GM23338 (cell line): ENCODE data around the gene GADL1.

Source experiments
- CREB1 ChIP-seq: fragments of 250-450 bp; sonication (Bioruptor Pico); IDR thresholded peaks from 2 replicates; pipeline ENCODE4 v1.5.0; 2020; ENCODE audit warnings: low read depth, mild to moderate bottlenecking, moderate library complexity
- EZH2 ChIP-seq: fragments of 200-600 bp; sonication (generic); IDR thresholded peaks from one replicate; pipeline ENCODE4 v1.8.0; 2017; ENCODE audit warnings: antibody characterized with exemption, mild to moderate bottlenecking, low read depth; ENCODE audit not compliant: unreplicated experiment
- EZH2phosphoT487 ChIP-seq: fragments of 200-600 bp; sonication (generic); IDR thresholded peaks from one replicate; pipeline ENCODE4 v1.8.1; 2018; ENCODE audit warnings: antibody characterized with exemption; ENCODE audit not compliant: unreplicated experiment
- JUNB ChIP-seq: IDR thresholded peaks from one replicate; pipeline ENCODE4 v1.6.1; 2016; ENCODE audit warnings: antibody characterized with exemption; ENCODE audit not compliant: unreplicated experiment
- POLR2AphosphoS5 ChIP-seq: IDR thresholded peaks from 2 replicates; pipeline ENCODE4 v1.6.1; 2016; ENCODE audit warnings: antibody characterized with exemption, low read depth
- ZNF114 ChIP-seq: fragments of 250-450 bp; sonication (Bioruptor Pico); IDR thresholded peaks from 2 replicates; pipeline ENCODE4 v1.5.0; 2020; ENCODE audit warnings: mild to moderate bottlenecking, moderate library complexity
- ZNF331 ChIP-seq: fragments of 250-450 bp; sonication (Bioruptor Pico); IDR thresholded peaks from 2 replicates; pipeline ENCODE4 v1.5.0; 2020; ENCODE audit warnings: low read depth, mild to moderate bottlenecking, moderate library complexity
- TF ChIP-seq, protein P1 (sequence below), 2 experiments: fragments of 200-600 bp in 1 of 2; sonication (generic) in 1 of 2; conservative IDR thresholded peaks; 2 replicates each; pipeline versions ENCODE4 v1.5.1 to v1.6.1; 2016 to 2017; ENCODE audit warnings: antibody characterized with exemption in 2 of 2, low read depth in 2 of 2, mild to moderate bottlenecking in 2 of 2, moderate library complexity in 1 of 2
- TF ChIP-seq, protein P2 (sequence below): IDR thresholded peaks from 2 replicates; pipeline ENCODE4 v1.6.1; 2016; ENCODE audit warnings: antibody characterized with exemption
- TF ChIP-seq, protein P3 (sequence below): IDR thresholded peaks from one replicate; pipeline ENCODE4 v1.6.1; 2018; ENCODE audit warnings: antibody characterized with exemption; ENCODE audit not compliant: unreplicated experiment
- TF ChIP-seq, protein P4 (sequence below): fragments of 250-450 bp; sonication (Bioruptor Pico); IDR thresholded peaks from 2 replicates; pipeline ENCODE4 v1.5.0; 2020; ENCODE audit warnings: mild to moderate bottlenecking, moderate library complexity

DNA sequence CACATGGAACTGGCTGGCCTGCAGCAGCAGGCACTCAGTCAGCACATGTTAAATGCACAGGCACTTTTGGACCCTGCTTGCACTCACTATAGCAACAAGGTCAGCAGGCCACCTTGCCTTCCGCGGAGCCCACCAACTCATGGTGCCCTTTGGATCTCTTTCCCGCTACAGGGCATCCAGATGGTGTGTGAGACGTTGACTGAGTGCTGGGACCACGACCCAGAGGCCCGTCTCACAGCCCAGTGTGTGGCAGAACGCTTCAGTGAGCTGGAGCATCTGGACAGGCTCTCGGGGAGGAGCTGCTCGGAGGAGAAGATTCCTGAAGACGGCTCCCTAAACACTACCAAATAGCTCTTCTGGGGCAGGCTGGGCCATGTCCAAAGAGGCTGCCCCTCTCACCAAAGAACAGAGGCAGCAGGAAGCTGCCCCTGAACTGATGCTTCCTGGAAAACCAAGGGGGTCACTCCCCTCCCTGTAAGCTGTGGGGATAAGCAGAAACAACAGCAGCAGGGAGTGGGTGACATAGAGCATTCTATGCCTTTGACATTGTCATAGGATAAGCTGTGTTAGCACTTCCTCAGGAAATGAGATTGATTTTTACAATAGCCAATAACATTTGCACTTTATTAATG lies 203.1 kb downstream of the GADL1 start:
- TF ChIP-seq, protein P1, sequence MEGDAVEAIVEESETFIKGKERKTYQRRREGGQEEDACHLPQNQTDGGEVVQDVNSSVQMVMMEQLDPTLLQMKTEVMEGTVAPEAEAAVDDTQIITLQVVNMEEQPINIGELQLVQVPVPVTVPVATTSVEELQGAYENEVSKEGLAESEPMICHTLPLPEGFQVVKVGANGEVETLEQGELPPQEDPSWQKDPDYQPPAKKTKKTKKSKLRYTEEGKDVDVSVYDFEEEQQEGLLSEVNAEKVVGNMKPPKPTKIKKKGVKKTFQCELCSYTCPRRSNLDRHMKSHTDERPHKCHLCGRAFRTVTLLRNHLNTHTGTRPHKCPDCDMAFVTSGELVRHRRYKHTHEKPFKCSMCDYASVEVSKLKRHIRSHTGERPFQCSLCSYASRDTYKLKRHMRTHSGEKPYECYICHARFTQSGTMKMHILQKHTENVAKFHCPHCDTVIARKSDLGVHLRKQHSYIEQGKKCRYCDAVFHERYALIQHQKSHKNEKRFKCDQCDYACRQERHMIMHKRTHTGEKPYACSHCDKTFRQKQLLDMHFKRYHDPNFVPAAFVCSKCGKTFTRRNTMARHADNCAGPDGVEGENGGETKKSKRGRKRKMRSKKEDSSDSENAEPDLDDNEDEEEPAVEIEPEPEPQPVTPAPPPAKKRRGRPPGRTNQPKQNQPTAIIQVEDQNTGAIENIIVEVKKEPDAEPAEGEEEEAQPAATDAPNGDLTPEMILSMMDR (conservative IDR thresholded peaks at IDR 0.05; ENCODE audit: low read depth in 2 of 2), result no peak
- TF ChIP-seq EZH2, result no peak
- TF ChIP-seq EZH2phosphoT487, result no peak
- no peak for TF ChIP-seq POLR2AphosphoS5
- no peak for TF ChIP-seq CREB1 (CRISPR knock-in tag)
- TF ChIP-seq, protein P2, sequence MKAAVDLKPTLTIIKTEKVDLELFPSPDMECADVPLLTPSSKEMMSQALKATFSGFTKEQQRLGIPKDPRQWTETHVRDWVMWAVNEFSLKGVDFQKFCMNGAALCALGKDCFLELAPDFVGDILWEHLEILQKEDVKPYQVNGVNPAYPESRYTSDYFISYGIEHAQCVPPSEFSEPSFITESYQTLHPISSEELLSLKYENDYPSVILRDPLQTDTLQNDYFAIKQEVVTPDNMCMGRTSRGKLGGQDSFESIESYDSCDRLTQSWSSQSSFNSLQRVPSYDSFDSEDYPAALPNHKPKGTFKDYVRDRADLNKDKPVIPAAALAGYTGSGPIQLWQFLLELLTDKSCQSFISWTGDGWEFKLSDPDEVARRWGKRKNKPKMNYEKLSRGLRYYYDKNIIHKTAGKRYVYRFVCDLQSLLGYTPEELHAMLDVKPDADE, result no peak
- TF ChIP-seq JUNB, result no peak
- TF ChIP-seq ZNF114 (CRISPR knock-in tag), result no peak
- TF ChIP-seq, protein P3, sequence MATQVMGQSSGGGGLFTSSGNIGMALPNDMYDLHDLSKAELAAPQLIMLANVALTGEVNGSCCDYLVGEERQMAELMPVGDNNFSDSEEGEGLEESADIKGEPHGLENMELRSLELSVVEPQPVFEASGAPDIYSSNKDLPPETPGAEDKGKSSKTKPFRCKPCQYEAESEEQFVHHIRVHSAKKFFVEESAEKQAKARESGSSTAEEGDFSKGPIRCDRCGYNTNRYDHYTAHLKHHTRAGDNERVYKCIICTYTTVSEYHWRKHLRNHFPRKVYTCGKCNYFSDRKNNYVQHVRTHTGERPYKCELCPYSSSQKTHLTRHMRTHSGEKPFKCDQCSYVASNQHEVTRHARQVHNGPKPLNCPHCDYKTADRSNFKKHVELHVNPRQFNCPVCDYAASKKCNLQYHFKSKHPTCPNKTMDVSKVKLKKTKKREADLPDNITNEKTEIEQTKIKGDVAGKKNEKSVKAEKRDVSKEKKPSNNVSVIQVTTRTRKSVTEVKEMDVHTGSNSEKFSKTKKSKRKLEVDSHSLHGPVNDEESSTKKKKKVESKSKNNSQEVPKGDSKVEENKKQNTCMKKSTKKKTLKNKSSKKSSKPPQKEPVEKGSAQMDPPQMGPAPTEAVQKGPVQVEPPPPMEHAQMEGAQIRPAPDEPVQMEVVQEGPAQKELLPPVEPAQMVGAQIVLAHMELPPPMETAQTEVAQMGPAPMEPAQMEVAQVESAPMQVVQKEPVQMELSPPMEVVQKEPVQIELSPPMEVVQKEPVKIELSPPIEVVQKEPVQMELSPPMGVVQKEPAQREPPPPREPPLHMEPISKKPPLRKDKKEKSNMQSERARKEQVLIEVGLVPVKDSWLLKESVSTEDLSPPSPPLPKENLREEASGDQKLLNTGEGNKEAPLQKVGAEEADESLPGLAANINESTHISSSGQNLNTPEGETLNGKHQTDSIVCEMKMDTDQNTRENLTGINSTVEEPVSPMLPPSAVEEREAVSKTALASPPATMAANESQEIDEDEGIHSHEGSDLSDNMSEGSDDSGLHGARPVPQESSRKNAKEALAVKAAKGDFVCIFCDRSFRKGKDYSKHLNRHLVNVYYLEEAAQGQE, result no peak
- TF ChIP-seq, protein P4, sequence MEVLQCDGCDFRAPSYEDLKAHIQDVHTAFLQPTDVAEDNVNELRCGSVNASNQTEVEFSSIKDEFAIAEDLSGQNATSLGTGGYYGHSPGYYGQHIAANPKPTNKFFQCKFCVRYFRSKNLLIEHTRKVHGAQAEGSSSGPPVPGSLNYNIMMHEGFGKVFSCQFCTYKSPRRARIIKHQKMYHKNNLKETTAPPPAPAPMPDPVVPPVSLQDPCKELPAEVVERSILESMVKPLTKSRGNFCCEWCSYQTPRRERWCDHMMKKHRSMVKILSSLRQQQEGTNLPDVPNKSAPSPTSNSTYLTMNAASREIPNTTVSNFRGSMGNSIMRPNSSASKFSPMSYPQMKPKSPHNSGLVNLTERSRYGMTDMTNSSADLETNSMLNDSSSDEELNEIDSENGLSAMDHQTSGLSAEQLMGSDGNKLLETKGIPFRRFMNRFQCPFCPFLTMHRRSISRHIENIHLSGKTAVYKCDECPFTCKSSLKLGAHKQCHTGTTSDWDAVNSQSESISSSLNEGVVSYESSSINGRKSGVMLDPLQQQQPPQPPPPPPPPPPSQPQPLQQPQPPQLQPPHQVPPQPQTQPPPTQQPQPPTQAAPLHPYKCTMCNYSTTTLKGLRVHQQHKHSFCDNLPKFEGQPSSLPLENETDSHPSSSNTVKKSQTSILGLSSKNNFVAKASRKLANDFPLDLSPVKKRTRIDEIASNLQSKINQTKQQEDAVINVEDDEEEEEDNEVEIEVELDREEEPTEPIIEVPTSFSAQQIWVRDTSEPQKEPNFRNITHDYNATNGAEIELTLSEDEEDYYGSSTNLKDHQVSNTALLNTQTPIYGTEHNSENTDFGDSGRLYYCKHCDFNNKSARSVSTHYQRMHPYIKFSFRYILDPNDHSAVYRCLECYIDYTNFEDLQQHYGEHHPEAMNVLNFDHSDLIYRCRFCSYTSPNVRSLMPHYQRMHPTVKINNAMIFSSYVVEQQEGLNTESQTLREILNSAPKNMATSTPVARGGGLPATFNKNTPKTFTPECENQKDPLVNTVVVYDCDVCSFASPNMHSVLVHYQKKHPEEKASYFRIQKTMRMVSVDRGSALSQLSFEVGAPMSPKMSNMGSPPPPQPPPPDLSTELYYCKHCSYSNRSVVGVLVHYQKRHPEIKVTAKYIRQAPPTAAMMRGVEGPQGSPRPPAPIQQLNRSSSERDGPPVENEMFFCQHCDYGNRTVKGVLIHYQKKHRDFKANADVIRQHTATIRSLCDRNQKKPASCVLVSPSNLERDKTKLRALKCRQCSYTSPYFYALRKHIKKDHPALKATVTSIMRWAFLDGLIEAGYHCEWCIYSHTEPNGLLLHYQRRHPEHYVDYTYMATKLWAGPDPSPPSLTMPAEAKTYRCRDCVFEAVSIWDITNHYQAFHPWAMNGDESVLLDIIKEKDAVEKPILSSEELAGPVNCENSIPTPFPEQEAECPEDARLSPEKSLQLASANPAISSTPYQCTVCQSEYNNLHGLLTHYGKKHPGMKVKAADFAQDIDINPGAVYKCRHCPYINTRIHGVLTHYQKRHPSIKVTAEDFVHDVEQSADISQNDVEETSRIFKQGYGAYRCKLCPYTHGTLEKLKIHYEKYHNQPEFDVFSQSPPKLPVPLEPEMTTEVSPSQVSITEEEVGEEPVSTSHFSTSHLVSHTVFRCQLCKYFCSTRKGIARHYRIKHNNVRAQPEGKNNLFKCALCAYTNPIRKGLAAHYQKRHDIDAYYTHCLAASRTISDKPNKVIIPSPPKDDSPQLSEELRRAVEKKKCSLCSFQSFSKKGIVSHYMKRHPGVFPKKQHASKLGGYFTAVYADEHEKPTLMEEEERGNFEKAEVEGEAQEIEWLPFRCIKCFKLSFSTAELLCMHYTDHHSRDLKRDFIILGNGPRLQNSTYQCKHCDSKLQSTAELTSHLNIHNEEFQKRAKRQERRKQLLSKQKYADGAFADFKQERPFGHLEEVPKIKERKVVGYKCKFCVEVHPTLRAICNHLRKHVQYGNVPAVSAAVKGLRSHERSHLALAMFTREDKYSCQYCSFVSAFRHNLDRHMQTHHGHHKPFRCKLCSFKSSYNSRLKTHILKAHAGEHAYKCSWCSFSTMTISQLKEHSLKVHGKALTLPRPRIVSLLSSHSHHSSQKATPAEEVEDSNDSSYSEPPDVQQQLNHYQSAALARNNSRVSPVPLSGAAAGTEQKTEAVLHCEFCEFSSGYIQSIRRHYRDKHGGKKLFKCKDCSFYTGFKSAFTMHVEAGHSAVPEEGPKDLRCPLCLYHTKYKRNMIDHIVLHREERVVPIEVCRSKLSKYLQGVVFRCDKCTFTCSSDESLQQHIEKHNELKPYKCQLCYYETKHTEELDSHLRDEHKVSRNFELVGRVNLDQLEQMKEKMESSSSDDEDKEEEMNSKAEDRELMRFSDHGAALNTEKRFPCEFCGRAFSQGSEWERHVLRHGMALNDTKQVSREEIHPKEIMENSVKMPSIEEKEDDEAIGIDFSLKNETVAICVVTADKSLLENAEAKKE (CRISPR knock-in tag), result no peak
- TF ChIP-seq ZNF331, result no peak
